NCI-H1694 treated with DMSO at 0.1 percent for 48 hours (cell line): ENCODE results near the gene SPRY1.

Experiments
- DNase-seq: peaks from one replicate; lab custom pipeline; 2025; lab: John Stamatoyannopoulos, UW

SPRY1 gene

GRCh38 chr4:123409334-123409733 is 12.7 kb downstream of the SPRY1 start:
- DNase-seq = no peak

GRCh38 chr4:123411514-123411913 is 14.9 kb downstream of the SPRY1 start:
- DNase-seq = no peak

- no peak for DNase-seq
Observed at GRCh38 chr4:123412091-123412505, 15.5 kb downstream of the SPRY1 start.

- DNase-seq = no peak
Observed at GRCh38 chr4:123412700-123413512, 16.3 kb downstream of the SPRY1 start.

GRCh38 chr4:123415576-123415975 is 19.0 kb downstream of the SPRY1 start:
- no peak for DNase-seq

- no peak for DNase-seq
Observed at GRCh38 chr4:123415977-123416376, 19.4 kb downstream of the SPRY1 start.

- DNase-seq = no peak
Observed at GRCh38 chr4:123417813-123418212, 21.2 kb downstream of the SPRY1 start.

- DNase-seq = no peak
Observed at GRCh38 chr4:123418351-123418931, 21.8 kb downstream of the SPRY1 start.

GRCh38 chr4:123419885-123420755 is 23.5 kb downstream of the SPRY1 start:
- DNase-seq = no peak

- DNase-seq = no peak
Observed at GRCh38 chr4:123421227-123421936, 24.8 kb downstream of the SPRY1 start.

GRCh38 chr4:123421937-123422781 is 25.6 kb downstream of the SPRY1 start:
- DNase-seq = no peak

GRCh38 chr4:123423819-123424218 is 27.2 kb downstream of the SPRY1 start:
- no peak for DNase-seq

GRCh38 chr4:123427951-123428350 is 31.4 kb downstream of the SPRY1 start:
- no peak for DNase-seq

GRCh38 chr4:123430031-123430430 is 33.4 kb downstream of the SPRY1 start:
- no peak for DNase-seq

- DNase-seq = no peak
Observed at GRCh38 chr4:123430501-123430900, 33.9 kb downstream of the SPRY1 start.

GRCh38 chr4:123433573-123433972 is 37.0 kb downstream of the SPRY1 start:
- DNase-seq = no peak

- DNase-seq = no peak
Observed at GRCh38 chr4:123433976-123434375, 37.4 kb downstream of the SPRY1 start.

GRCh38 chr4:123435246-123436113 is 38.9 kb downstream of the SPRY1 start:
- no peak for DNase-seq

- DNase-seq = no peak
Observed at GRCh38 chr4:123438031-123438430, 41.4 kb downstream of the SPRY1 start.
